ENCODE measurements around the gene TEKTIP1.

DNA sequence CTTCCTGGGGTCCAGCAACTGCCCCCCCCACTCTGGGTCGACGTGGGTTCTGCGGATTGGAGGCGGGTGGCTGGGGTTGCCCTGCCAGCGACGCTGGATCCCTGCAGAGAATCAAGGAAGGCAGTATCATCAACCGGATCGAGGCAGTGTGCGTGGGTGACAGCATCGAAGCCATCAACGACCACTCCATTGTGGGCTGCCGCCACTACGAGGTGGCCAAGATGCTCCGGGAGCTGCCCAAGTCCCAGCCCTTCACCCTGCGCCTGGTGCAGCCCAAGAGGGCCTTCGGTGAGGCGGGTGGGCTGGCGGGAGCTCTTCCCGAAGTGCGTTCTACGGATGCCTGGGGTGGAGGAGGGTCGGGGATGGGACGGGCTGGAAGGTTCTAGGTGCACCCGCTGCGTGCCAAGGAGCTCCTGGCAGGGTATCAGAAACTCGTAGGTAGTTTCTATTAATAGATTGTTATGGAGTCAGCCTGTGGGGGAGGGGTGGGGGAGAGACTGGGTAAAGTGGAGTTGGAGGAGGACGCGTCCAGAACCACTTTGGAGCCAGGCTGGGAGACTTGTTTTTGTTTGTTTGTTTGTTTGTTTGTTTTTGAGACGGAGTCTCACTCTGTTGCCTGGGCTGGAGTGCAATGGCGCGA is 47.9 kb downstream of the TEKTIP1 start:
- TF ChIP-seq SMARCA5 (IDR thresholded peaks at IDR 0.05) = no peak
- no peak for TF ChIP-seq FOXK2 (IDR thresholded peaks at IDR 0.05)
- TF ChIP-seq EZH2 (IDR thresholded peaks at IDR 0.05; ENCODE audit: borderline replicate concordance, control insufficient read depth, low read depth, low read length) = no peak
- TF ChIP-seq POLR2A (IDR thresholded peaks at IDR 0.05; ENCODE audit: low read depth, low read length) = no peak
- no peak for TF ChIP-seq CTCF (IDR thresholded peaks at IDR 0.05 in 2 of 3, conservative IDR thresholded peaks at IDR 0.05 in 1 of 3; ENCODE audit: control insufficient read depth in 2 of 3, extremely low read depth in 1 of 3, insufficient read depth in 1 of 3, low read depth in 3 of 3, low read length in 3 of 3)
- TF ChIP-seq, protein P1, sequence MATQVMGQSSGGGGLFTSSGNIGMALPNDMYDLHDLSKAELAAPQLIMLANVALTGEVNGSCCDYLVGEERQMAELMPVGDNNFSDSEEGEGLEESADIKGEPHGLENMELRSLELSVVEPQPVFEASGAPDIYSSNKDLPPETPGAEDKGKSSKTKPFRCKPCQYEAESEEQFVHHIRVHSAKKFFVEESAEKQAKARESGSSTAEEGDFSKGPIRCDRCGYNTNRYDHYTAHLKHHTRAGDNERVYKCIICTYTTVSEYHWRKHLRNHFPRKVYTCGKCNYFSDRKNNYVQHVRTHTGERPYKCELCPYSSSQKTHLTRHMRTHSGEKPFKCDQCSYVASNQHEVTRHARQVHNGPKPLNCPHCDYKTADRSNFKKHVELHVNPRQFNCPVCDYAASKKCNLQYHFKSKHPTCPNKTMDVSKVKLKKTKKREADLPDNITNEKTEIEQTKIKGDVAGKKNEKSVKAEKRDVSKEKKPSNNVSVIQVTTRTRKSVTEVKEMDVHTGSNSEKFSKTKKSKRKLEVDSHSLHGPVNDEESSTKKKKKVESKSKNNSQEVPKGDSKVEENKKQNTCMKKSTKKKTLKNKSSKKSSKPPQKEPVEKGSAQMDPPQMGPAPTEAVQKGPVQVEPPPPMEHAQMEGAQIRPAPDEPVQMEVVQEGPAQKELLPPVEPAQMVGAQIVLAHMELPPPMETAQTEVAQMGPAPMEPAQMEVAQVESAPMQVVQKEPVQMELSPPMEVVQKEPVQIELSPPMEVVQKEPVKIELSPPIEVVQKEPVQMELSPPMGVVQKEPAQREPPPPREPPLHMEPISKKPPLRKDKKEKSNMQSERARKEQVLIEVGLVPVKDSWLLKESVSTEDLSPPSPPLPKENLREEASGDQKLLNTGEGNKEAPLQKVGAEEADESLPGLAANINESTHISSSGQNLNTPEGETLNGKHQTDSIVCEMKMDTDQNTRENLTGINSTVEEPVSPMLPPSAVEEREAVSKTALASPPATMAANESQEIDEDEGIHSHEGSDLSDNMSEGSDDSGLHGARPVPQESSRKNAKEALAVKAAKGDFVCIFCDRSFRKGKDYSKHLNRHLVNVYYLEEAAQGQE (IDR thresholded peaks at IDR 0.05; ENCODE audit: low read depth, low read length) = no peak
- no peak for TF ChIP-seq POLR2AphosphoS5 (IDR thresholded peaks at IDR 0.05; ENCODE audit: low read length)
- no peak for TF ChIP-seq MTA2 (IDR thresholded peaks at IDR 0.05; ENCODE audit: low read depth)
- no peak for TF ChIP-seq RCOR1 (conservative IDR thresholded peaks at IDR 0.05; ENCODE audit: low read depth, low read length)
- TF ChIP-seq JUND (IDR thresholded peaks at IDR 0.05; ENCODE audit: low read depth, low read length) = no peak
- TF ChIP-seq EGR1 (IDR thresholded peaks at IDR 0.05; ENCODE audit: borderline replicate concordance in 1 of 2, low read depth in 2 of 2, low read length in 2 of 2) = no peak
- TF ChIP-seq HDAC2 (IDR thresholded peaks at IDR 0.05) = no peak
